ENCODE measurements around the gene VIPR1.

DNA sequence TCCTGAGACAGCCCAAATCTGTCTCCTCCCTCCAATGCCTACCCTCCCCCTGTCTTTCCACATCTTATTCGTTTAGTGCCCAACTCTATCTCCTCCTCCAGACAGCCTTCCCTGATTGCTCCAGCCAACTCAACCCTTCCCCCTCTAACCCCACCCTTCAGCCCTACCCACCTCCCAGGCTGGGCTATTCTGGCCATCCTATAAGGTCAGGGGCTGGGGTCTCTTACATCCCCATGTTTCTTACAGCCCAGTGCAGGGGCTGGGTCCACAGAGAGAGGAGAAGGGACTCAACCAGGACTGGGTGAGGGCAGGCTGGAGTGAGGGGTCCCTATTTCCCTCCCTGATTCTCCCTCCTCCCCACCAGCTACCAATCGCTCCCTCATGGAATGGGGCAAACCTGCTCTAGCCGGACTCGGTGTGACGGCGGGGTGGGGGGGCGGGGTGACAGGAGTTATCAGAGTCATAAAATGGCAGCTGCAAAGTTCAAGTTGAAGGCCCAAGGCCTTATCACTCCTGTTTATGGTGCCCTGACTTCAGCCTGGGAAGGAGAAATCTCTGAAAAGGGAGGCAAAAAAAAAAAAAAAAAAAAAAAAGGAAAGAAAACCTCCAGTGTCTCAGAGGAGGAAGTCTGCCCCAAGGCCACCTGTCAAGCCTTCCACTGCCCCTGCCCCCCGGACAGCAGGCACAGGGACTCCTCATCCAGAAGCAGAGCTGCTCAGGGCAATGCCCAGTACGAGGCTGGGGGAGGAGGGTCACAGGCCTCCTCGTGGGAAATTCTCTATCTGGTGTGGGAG is 2.1 kb downstream of the VIPR1 start:
- TF ChIP-seq, protein P1, sequence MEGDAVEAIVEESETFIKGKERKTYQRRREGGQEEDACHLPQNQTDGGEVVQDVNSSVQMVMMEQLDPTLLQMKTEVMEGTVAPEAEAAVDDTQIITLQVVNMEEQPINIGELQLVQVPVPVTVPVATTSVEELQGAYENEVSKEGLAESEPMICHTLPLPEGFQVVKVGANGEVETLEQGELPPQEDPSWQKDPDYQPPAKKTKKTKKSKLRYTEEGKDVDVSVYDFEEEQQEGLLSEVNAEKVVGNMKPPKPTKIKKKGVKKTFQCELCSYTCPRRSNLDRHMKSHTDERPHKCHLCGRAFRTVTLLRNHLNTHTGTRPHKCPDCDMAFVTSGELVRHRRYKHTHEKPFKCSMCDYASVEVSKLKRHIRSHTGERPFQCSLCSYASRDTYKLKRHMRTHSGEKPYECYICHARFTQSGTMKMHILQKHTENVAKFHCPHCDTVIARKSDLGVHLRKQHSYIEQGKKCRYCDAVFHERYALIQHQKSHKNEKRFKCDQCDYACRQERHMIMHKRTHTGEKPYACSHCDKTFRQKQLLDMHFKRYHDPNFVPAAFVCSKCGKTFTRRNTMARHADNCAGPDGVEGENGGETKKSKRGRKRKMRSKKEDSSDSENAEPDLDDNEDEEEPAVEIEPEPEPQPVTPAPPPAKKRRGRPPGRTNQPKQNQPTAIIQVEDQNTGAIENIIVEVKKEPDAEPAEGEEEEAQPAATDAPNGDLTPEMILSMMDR (IDR thresholded peaks at IDR 0.05): no peak
- TF ChIP-seq POLR2A (IDR thresholded peaks at IDR 0.05): no peak
